B cell (primary cell): ENCODE results near the gene N4BP2L2. TPM values are rescaled to one million over a fixed set of nuclear protein-coding genes. Genes with fewer than 3 reads are reported as not detected.

Source experiments
- ATAC-seq: fragments of 200-7000 bp; cut with Tn5 transposase; one replicate; pipeline ENCODE4 v1.10.0; 2021; ENCODE audit warnings: low read depth, mild to moderate bottlenecking, moderate number of reproducible peaks, moderate library complexity
- CTCF ChIA-PET: fragments of 350-600 bp; sonication (Branson Sonifier 250); formaldehyde crosslinking; loops from one replicate; lab custom pipeline; 2021; ENCODE audit warnings: antibody characterized with exemption, inconsistent platforms; lab: Charles Lee
- POLR2A ChIA-PET: fragments of 350-600 bp; sonication (Branson Sonifier 250); formaldehyde crosslinking; loops from one replicate; lab custom pipeline; 2021; ENCODE audit warnings: antibody characterized with exemption; lab: Charles Lee
- DNase-seq: peaks from one replicate; pipeline ENCODE4 v3.0.0; 2013
- H2AFZ ChIP-seq: 2 replicates; pipeline ENCODE4 v1.6.1; 2012; ENCODE audit warnings: mild to moderate bottlenecking, low read depth, low read length; ENCODE audit not compliant: insufficient read depth, poor library complexity, severe bottlenecking
- H3K27ac ChIP-seq, 2 donors: 1 replicate in 1 of 2; 2 replicates in 1 of 2; pipeline ENCODE4 v1.5.1; 2012 to 2013; ENCODE audit warnings: low read length in 2 of 2, mild to moderate bottlenecking in 2 of 2, moderate library complexity in 1 of 2
- H3K27me3 ChIP-seq, 4 experiments: fragments of 200-600 bp in 1 of 4; sonication (generic) in 1 of 4; replicated peaks in 1 of 4; 1 replicate in 2 of 4; 2 replicates in 2 of 4; pipeline versions ENCODE4 v1.6.1 to v1.7.0; 2013 to 2016; ENCODE audit warnings: low read length in 3 of 4, mild to moderate bottlenecking in 2 of 4, mixed read lengths in 1 of 4, moderate library complexity in 1 of 4; ENCODE audit not compliant: insufficient read depth in 4 of 4, control insufficient read depth in 3 of 4; ENCODE audit errors: control extremely low read depth in 1 of 4
- H3K36me3 ChIP-seq, 2 experiments: replicated peaks in 1 of 2; 1 replicate in 1 of 2; 2 replicates in 1 of 2; pipeline versions ENCODE4 v1.6.1 to v1.7.1; 2013; ENCODE audit warnings: low read length in 1 of 2; ENCODE audit not compliant: insufficient read depth in 2 of 2, control insufficient read depth in 1 of 2; ENCODE audit errors: control extremely low read depth in 1 of 2, extremely low read depth in 1 of 2
- H3K4me1 ChIP-seq, 2 donors: fragments of 200-600 bp in 1 of 2; sonication (generic) in 1 of 2; 1 replicate in 1 of 2; 2 replicates in 1 of 2; pipeline versions ENCODE4 v1.5.1 to v1.6.1; 2013 to 2017; ENCODE audit warnings: low read length in 2 of 2; ENCODE audit not compliant: control insufficient read depth in 2 of 2, insufficient read depth in 2 of 2
- H3K4me2 ChIP-seq: replicated peaks from 2 replicates; pipeline ENCODE3; 2012; ENCODE audit warnings: mild to moderate bottlenecking, low read depth, low read length; ENCODE audit not compliant: poor library complexity, severe bottlenecking
- H3K4me3 ChIP-seq, 5 experiments: fragments of 200-600 bp in 1 of 5; sonication (generic) in 1 of 5; 1 replicate in 3 of 5; 2 replicates in 2 of 5; pipeline versions ENCODE4 v1.5.1 to v1.7.0; 2011 to 2016; ENCODE audit warnings: low read length in 4 of 5, mild to moderate bottlenecking in 4 of 5, low read depth in 2 of 5, control low read depth in 1 of 5, moderate library complexity in 1 of 5; ENCODE audit not compliant: insufficient read depth in 1 of 5; ENCODE audit errors: control extremely low read depth in 1 of 5, extremely low read depth in 1 of 5
- H3K79me2 ChIP-seq: fragments of 200-600 bp; sonication (generic); one replicate; pipeline ENCODE4 v1.6.0; 2016; ENCODE audit warnings: low read length; ENCODE audit not compliant: control insufficient read depth, insufficient read depth
- H3K9ac ChIP-seq: fragments of 200-600 bp; sonication (generic); 2 replicates; pipeline ENCODE4 v1.6.1; 2017; ENCODE audit warnings: mild to moderate bottlenecking, low read length, moderate library complexity
- H3K9me3 ChIP-seq, 3 donors: one replicate each; pipeline versions ENCODE4 v1.6.1 to v1.7.1; 2013; ENCODE audit warnings: low read length in 2 of 3; ENCODE audit not compliant: control insufficient read depth in 2 of 3, insufficient read depth in 1 of 3; ENCODE audit errors: control extremely low read depth in 1 of 3
- H4K20me1 ChIP-seq: 2 replicates; pipeline ENCODE4 v1.6.0; 2012; ENCODE audit warnings: mild to moderate bottlenecking, low read length; ENCODE audit not compliant: insufficient read depth, control insufficient read depth, poor library complexity, severe bottlenecking
- H3K27ac Mint-ChIP-seq: one replicate; pipeline ENCODE4 v1.8.0; 2021; ENCODE audit warnings: mixed read lengths
- H3K27me3 Mint-ChIP-seq: one replicate; pipeline ENCODE4 v1.8.0; 2021; ENCODE audit warnings: mixed read lengths
- H3K4me1 Mint-ChIP-seq: one replicate; pipeline ENCODE4 v1.8.0; 2021; ENCODE audit warnings: mixed read lengths
- H3K4me3 Mint-ChIP-seq: one replicate; pipeline ENCODE4 v1.8.0; 2021; ENCODE audit warnings: mixed read lengths
- H3K9me3 Mint-ChIP-seq: one replicate; pipeline ENCODE4 v1.8.0; 2022; ENCODE audit warnings: mixed read lengths; ENCODE audit not compliant: insufficient read depth
- CTCF ChIP-seq: fragments of 200-600 bp; IDR thresholded peaks from one replicate; pipeline ENCODE4 v1.8.0; 2022; ENCODE audit warnings: antibody characterized with exemption, mild to moderate bottlenecking
- EZH2 ChIP-seq: IDR thresholded peaks from 2 replicates; pipeline ENCODE4 v1.6.1; 2012; ENCODE audit warnings: borderline replicate concordance, low read depth, mild to moderate bottlenecking, moderate library complexity, low read length; ENCODE audit not compliant: insufficient read depth, poor library complexity, severe bottlenecking
- WGBS: methylation state at CpG from one replicate; pipeline ENCODE4 v1.1.5; 2013; ENCODE audit warnings: missing lambda C conversion rate; ENCODE audit not compliant: insufficient coverage; 5-methylcytosine and 5-hydroxymethylcytosine counted together
- intact Hi-C: fragments of 100-400 bp; cut with micrococcal nuclease; formaldehyde crosslinking; loops from one replicate; pipeline ENCODE4 v1.10.0; 2022
- polyA plus RNA-seq: library from polyadenylated mRNA; depleted of rRNA; stranded (reverse); fragments of >200 nt; gene quantifications from 2 replicates; pipeline ENCODE4 v1.2.3, GENCODE V29; 2012
- total RNA-seq, 2 donors: library from RNA; stranded (reverse); fragments of 120-200 nt in 1 of 2; gene quantifications; 1 replicate in 1 of 2; 2 replicates in 1 of 2; pipeline versions ENCODE4 v1.2.3 to v1.2.4, GENCODE V29; 2013 to 2022

N4BP2L2 gene
- total and polyA plus RNA-seq, 2 donors (not counting 1 experiment from before 2014, with no cell fraction given) = 63.9 to 239 TPM

GRCh38 chr13:32538143-32538620 lies 413 bp downstream of the N4BP2L2 start:
- ATAC-seq (peak; percentile 78), DNase-seq (no peak)
- Histone ChIP-seq H3K4me2 (peak overlapping the region; percentile 80), H3K4me3 (peak overlapping the region; percentile 72 to 98 (median 86)), H3K9ac (peak overlapping the region; percentile 99), H3K4me1 (peaks cover 20 to 41% of the 10 kb centered on the region in 2 donors), H2AFZ (peak overlapping the region; percentile 90), H3K36me3 (peaks cover 2 to 21% of the 10 kb centered on the region in 2 experiments), H3K79me2 (peaks cover 57% of the 10 kb centered on the region), H3K27ac (peak overlapping the region; percentile 98), H4K20me1 (no peaks in the 10 kb centered on the region), H3K9me3 (no peaks in the 10 kb centered on the region), H3K27me3 (no peaks in the 10 kb centered on the region)
- no peaks in the 10 kb centered on the region for H3K9me3 Mint-ChIP-seq
- ChIA-PET CTCF (interaction anchor here (1.0 to 3.3 kb wide), 9 partner anchors 42 to 1005 kb away, joined by 3 to 10 read pairs (median 4); partner anchors contain the start of gene PDS5B), POLR2A (interaction anchor here (1.4 to 1.8 kb wide), 3 partner anchors 48 to 223 kb away, joined by 6 to 25 read pairs (median 7); partner anchors contain the start of genes BRCA2, N4BP2L1, PDS5B and ZAR1L)
- H3K27ac Mint-ChIP-seq = peak overlapping the region; percentile 99
- under 1% methylated on average over 23 of the region's 23 CpGs for WGBS
- no peaks in the 10 kb centered on the region for H3K27me3 Mint-ChIP-seq
- intact Hi-C loops = loop anchor here (1.0 to 10.0 kb wide), 9 partner anchors 48 to 1375 kb away; partner anchors contain the start of genes BRCA2, PDS5B and ZAR1L
- peaks cover 49% of the 10 kb centered on the region for H3K4me1 Mint-ChIP-seq
- peak overlapping the region; percentile 98 for H3K4me3 Mint-ChIP-seq
- TF ChIP-seq CTCF (no peak), EZH2 (no peak)
